Nucleus accumbens (tissue), 56 donors: ENCODE results near the gene SMYD3.
"Not testable (repeated sequence)": the region's sequence is repeated elsewhere in the genome, so short reads cannot be mapped to it uniquely, and the experiment has no call there.

ENCODE experiments used
- DNase-seq, 56 donors: peaks; one replicate each; lab custom pipeline; 2025; lab: John Stamatoyannopoulos, UW

SMYD3 gene

GRCh38 chr1:245802941-245803665 is 704.0 kb downstream of the SMYD3 start:
- no peak for DNase-seq

GRCh38 chr1:245800901-245801605 is 706.0 kb downstream of the SMYD3 start:
- DNase-seq = no peak

GRCh38 chr1:245798349-245798711 is 708.7 kb downstream of the SMYD3 start:
- DNase-seq = no peak

- DNase-seq = no peak
Measured at GRCh38 chr1:245797592-245798348, 709.3 kb downstream of the SMYD3 start.

GRCh38 chr1:245791410-245792312 is 715.4 kb downstream of the SMYD3 start:
- no peak for DNase-seq

- DNase-seq = no peak
Measured at GRCh38 chr1:245790441-245790840, 716.6 kb downstream of the SMYD3 start.

- no peak for DNase-seq
Measured at GRCh38 chr1:245788886-245789285, 718.2 kb downstream of the SMYD3 start.

GRCh38 chr1:245788269-245788668 is 718.8 kb downstream of the SMYD3 start:
- DNase-seq = no peak

- DNase-seq = no peak
Measured at GRCh38 chr1:245786948-245787347, 720.1 kb downstream of the SMYD3 start.

GRCh38 chr1:245779797-245780755 is 727.0 kb downstream of the SMYD3 start:
- no peak for DNase-seq

- no peak for DNase-seq
Measured at GRCh38 chr1:245777752-245778151, 729.3 kb downstream of the SMYD3 start.

GRCh38 chr1:245776694-245777332 is 730.3 kb downstream of the SMYD3 start:
- DNase-seq = no peak

- DNase-seq = no peak
Measured at GRCh38 chr1:245776139-245776538, 730.9 kb downstream of the SMYD3 start.

GRCh38 chr1:245774931-245775330 is 732.1 kb downstream of the SMYD3 start:
- not testable (repeated sequence) for DNase-seq

- DNase-seq = no peak
Measured at GRCh38 chr1:245774196-245774595, 732.9 kb downstream of the SMYD3 start.

- DNase-seq = no peak
Measured at GRCh38 chr1:245773344-245773743, 733.7 kb downstream of the SMYD3 start.

GRCh38 chr1:245772739-245773138 is 734.3 kb downstream of the SMYD3 start:
- DNase-seq = no peak

GRCh38 chr1:245772325-245772724 is 734.8 kb downstream of the SMYD3 start:
- DNase-seq = no peak
